Activated naive CD4-positive, alpha-beta T cell treated with anti-CD3 and anti-CD28 coated beads, Interleukin-2, amount 50 U/mL, for 16 hours (primary cell): ENCODE measurements around the gene BICD1.

Source experiments
- DNase-seq: peaks from one replicate; pipeline ENCODE4 v3.0.0-alpha.2; 2020

Gene BICD1

GRCh38 chr12:32285489-32285888 is 178.8 kb downstream of the BICD1 start:
- DNase-seq: no peak

DNA sequence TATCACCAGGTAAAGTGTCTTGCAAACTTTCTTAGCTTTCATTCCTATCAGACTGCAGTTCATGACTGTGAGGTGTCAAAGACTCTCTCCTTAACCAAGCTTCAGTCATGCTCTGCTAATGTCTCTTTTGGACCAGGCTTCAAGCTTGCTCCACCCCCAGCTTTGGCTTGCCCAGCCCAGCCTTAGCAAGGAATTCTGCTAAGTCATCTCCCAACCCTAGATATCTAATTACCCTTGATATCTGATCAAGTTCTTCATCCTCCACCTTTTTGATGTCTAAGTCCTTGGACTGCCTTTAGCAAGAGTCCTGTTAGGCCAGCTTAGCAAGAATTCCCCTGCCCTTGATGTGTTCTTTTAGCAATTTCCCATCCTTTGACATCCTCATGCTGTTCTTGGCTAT is 183.8 kb downstream of the BICD1 start:
- no peak for DNase-seq

- no peak for DNase-seq
Measured at GRCh38 chr12:32292151-32292550, 185.5 kb downstream of the BICD1 start.

GRCh38 chr12:32293808-32294419 is 187.3 kb downstream of the BICD1 start:
- no peak for DNase-seq

GRCh38 chr12:32296567-32296966 is 189.9 kb downstream of the BICD1 start:
- no peak for DNase-seq

DNA sequence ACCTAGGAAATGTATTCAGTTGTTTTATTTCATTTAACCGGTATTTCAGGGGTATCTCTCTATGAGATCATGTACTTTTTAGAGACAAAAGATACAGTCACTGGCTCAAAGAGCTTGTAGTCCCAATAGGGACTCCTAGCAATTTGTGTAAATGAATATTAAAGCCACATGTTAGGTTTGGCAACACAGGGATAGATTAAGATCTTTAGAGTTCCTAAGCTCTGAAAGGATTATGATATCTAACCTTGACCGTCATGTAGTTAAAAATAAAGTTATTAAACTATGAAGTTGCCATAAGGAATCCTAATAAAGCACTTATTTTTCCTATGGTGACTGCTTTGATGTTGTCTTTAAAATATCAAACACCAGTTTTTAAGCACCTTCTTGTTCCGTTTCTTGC is 192.3 kb downstream of the BICD1 start:
- no peak for DNase-seq

DNA sequence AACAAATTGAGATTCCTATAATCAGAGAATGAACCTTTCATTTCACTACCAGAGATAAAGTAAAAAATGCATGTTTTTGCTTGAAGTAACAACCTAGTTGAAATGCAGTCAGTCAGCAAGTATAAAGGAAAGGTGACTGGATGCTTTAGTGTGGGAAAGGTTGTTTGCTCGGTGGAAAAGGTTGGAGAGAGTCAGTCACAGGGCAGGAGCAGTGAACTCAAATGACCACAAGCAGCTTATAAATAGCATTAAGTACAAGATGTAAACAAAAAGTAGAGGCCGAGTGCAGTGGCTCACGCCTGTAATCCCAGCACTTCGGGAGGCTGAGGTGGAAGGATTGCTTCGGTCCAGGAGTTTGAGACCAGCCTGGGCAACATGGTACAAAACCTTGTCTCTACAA is 194.6 kb downstream of the BICD1 start:
- no peak for DNase-seq

DNA sequence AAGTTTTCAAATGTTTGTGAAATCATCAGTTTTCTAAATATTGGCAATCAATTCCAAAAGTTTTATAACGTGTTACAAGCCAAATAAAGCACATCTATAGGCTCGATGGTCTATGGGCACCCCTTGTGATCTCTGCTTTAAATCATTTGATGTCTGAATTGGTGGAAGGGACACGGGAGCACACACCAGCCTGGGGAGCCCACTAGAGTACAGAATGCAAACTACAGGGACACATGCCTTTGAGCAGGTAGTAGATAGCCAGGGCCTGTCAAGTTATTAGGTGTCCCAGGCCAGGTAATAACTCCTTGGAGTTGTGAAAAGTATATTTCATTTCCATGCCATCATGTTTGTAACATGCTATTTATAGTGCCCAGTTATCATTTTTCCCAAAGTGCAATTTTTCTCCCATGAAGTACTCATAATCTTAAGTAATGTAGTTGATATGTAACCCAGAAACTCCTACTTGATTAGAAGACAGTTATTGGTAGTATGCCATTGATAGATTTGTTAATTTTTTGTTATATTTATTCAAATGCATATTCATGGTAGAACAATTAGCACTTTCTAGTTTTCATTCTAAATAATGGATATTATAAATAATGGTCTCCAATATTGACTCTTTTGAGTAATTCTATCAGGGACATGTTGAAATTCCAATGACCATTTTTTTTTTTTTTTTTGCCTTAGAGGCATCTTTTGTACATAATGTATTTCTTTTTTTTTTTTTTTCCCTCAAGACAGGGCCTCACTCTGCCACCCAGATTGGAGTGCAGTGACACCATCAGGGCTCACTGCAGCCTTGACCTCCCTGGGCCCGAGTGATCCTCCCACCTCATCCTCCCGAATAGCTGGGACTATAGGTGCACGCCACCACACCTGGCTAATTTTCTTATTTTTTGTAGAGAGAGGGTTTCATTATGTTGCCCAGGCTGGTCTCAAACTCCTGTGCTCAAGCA is 195.8 kb downstream of the BICD1 start:
- no peak for DNase-seq

DNA sequence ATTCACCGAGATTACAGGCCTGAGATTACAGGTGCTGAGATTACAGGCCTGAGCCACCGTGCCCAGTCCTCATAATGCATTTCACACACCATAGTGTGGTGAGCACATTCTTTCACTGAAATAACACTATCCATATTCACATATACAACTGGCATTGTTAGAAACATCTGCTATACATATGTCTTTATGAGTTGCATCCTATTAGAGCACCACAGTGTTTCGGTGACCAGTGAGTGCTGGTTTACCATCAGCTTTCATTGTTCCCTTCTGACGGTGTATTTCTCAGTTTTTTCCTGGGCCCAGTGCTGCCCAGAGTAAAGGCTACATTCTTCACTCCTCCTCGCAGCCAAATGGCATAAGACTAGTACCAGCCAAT is 196.5 kb downstream of the BICD1 start:
- DNase-seq: no peak

- DNase-seq: no peak
Measured at GRCh38 chr12:32305163-32305562, 198.5 kb downstream of the BICD1 start.

GRCh38 chr12:32307326-32307725 is 200.7 kb downstream of the BICD1 start:
- DNase-seq: no peak

DNA sequence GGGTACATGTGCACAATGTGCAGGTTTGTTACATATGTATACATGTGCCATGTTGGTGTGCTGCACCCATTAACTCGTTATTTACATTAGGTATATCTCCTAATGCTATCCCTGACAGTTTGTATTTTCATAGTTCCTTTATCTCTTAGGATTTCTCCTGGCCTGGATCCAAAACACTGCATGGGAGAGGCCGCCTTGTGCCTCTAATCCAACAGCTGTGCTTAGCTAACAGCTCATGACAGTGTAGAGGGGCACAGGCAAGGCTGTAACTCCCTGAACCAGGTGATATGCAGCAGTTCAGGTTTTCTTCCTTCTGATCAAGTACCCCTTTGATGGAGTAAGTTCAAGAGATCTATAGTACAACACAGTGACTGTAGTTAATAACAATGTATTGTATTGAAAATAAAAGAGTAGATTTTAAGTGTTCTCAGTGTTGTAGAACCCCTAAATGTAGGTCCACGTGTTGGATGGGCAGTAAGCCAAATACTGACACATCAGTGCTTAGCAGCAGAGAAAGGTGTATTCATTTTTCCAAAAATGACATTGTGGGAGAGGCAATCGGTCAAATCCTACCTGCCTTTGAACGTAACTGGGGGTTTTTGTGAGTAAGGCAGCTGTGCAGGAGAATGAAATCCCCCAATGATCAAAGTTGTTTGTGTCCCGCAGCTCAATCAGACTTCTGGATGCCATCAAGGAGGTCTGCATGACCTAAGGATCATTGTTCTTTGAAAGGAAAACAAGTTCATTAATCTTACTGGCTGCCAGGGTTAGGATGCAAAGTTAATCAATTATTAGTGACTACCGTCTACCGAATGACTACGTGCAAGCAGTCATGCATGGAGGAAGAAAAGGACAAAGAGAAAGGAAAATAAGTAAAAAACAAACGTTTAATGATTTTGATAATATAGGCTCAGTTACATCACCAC is 203.4 kb downstream of the BICD1 start:
- DNase-seq: no peak

DNA sequence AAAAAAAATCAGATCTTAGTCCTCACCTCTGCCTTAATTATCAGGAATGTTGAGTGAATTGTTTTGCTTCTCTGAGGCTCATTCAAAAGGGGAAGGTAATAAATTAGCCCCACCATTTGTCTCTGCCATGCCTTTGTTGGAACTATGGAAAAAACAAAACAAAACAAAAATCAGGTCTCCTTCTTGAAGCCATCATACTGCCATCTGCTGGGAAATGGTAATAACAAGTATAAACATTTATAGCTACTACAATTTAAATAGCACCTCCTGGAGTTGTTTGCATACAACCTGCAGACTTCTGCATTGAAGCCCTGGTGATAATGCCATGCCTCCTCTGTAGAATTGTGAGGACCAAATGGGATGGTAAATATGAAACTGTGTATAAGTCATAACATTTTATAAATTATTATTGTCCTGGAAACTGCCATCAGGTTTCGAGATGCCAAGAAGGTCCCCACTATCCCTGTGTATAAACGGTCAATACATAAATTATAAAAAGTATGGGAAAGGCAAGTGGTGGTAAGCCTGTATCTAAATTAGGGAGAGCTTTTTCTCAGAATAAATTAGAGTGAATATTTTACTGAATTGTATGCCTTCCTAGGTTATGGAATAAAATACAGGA is 205.5 kb downstream of the BICD1 start:
- no peak for DNase-seq

DNA sequence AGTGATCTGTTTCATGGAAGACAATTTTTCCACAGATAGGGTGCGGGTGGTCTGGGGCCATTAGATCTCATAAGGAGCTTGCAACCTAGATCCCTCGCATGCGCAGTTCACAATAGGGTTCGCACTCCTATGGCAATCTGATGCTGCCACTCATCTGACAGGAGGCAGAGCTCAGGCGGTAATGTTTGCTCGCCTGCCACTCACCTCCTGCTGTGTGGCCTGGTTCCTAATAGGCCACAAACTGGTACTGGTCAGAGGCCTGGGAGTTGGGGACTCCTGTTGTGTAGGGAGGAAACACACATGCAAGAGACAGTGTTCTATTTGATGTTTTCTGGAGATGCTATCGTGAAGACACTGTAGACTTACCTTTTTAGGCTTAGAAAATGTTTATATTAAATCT is 215.7 kb downstream of the BICD1 start:
- no peak for DNase-seq

GRCh38 chr12:32331133-32331532 is 224.5 kb downstream of the BICD1 start:
- DNase-seq: no peak

DNA sequence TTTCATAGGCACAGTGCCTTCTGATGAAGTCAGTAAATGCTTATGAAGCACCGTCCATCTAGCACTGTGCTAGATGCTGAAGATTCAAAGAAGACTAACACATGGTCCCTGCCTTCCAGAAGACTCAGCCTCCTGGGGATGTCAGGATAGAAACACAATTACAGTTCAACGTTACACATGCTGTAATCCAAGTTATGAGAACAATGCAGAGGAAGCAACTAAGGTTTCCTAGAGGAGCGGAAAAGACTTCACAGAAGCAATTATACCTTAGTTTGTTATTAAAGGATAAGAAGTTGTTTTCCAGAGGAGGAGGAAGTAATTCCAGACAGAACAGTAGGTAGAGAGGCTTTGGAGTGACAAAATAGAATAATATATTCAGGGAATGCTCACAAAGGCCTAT is 225.8 kb downstream of the BICD1 start:
- DNase-seq: no peak

GRCh38 chr12:32334371-32334777 is 227.7 kb downstream of the BICD1 start:
- DNase-seq: no peak

DNA sequence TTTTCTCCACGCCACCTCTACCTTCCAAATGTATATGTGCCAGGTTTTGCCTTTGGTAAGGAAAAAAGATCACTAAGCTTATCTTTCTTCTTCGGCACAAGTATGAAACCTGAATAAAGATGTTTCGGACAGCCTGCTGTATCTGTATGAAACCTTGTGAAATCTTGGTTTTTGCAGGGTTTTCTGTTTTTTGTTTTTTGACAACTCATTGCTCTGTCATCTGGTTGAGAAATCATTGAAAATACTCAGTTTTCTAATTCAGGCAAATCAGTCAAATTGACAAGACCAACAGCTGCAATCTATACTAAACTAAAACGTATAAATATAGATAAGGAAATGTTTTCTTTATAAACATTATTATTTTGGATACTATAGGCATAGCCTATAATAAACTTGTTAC is 229.6 kb downstream of the BICD1 start:
- DNase-seq: no peak

DNA sequence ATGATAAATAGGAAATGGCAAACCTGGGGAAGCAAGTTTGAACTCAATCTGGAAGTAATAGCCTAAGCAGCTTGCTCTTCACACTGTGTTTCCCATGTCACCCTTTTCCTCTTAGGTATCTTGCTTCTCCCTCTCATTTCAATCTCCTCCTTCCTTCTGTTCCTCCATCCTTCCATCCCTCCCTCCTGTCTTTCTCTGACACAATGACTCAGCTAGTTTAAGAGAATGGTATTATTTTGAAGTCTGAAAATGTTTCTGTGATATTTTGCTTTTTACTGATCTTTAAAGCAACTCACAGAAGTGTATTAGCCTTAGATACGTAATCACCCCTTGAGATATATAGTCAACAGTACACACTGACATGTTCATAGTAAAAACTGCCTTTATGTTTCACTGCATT is 236.8 kb downstream of the BICD1 start:
- DNase-seq: no peak

- no peak for DNase-seq
Measured at GRCh38 chr12:32344047-32344446, 237.4 kb downstream of the BICD1 start.

DNA sequence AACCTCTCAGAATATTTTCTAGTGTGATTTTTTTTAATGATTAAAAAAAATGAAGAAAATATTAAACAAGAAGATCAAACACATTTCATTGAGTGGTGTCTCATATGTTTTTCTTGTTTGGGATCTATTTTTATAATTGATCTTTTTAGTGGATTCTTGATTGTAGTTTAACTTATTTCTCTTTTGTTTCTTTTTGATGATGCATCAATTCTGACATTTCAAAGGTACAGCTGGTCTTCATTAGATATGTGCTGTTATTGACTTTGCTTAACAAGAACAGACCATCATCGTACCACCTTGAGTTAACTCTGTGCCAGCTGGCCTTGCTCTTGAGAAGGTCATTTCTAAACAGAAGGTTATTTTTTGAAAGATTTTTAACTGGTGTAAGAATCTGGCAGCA is 246.9 kb downstream of the BICD1 start:
- no peak for DNase-seq

GRCh38 chr12:32357601-32358249 is 251.1 kb downstream of the BICD1 start:
- no peak for DNase-seq
